Neural progenitor cell (in vitro differentiated cells): Measurements from ENCODE around the gene CCL17.

ENCODE experiments used
- EZH2phosphoT487 ChIP-seq: fragments of 200-600 bp; sonication (generic); IDR thresholded peaks from 2 replicates; pipeline ENCODE4 v1.6.1; 2017; ENCODE audit warnings: antibody characterized with exemption
- TF ChIP-seq, protein P1 (sequence below): fragments of 200-600 bp; sonication (generic); IDR thresholded peaks from 2 replicates; pipeline ENCODE4 v1.5.1; 2017; ENCODE audit warnings: antibody characterized with exemption, mild to moderate bottlenecking

DNA sequence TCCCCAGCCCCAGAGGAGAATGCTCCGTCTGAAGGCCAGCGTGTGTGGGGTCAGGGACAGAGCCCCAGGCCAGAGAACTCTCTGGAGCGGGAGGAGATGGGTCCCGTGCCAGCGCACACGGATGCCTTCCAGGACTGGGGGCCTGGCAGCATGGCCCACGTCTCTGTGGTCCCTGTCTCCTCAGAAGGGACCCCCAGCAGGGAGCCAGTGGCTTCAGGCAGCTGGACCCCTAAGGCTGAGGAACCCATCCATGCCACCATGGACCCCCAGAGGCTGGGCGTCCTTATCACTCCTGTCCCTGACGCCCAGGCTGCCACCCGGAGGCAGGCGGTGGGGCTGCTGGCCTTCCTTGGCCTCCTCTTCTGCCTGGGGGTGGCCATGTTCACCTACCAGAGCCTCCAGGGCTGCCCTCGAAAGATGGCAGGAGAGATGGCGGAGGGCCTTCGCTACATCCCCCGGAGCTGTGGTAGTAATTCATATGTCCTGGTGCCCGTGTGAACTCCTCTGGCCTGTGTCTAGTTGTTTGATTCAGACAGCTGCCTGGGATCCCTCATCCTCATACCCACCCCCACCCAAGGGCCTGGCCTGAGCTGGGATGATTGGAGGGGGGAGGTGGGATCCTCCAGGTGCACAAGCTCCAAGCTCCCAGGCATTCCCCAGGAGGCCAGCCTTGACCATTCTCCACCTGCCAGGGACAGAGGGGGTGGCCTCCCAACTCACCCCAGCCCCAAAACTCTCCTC lies 21.9 kb upstream of the CCL17 start:
- TF ChIP-seq, protein P1, sequence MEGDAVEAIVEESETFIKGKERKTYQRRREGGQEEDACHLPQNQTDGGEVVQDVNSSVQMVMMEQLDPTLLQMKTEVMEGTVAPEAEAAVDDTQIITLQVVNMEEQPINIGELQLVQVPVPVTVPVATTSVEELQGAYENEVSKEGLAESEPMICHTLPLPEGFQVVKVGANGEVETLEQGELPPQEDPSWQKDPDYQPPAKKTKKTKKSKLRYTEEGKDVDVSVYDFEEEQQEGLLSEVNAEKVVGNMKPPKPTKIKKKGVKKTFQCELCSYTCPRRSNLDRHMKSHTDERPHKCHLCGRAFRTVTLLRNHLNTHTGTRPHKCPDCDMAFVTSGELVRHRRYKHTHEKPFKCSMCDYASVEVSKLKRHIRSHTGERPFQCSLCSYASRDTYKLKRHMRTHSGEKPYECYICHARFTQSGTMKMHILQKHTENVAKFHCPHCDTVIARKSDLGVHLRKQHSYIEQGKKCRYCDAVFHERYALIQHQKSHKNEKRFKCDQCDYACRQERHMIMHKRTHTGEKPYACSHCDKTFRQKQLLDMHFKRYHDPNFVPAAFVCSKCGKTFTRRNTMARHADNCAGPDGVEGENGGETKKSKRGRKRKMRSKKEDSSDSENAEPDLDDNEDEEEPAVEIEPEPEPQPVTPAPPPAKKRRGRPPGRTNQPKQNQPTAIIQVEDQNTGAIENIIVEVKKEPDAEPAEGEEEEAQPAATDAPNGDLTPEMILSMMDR: no peak
- no peak for TF ChIP-seq EZH2phosphoT487
